K562 (cell line): ENCODE measurements around the gene HYAL3. TPM values are rescaled to one million over a fixed set of nuclear protein-coding genes. Genes with fewer than 3 reads are reported as not detected.
A peak's percentile ranks its signal among the peaks of the same experiment; 100 is the strongest.

Experiments used
- ATAC-seq: fragments of 200-7000 bp; cut with Tn5 transposase; 3 replicates; pipeline ENCODE4 v1.9.1; 2020; ENCODE audit warnings: moderate library complexity
- BruUV-seq: library from RNA; stranded (reverse); fragments of 400-500 nt; replicated peaks from 2 replicates; lab custom pipeline; 2021; lab: Mats Ljungman, UMichigan
- CTCF ChIA-PET: fragments of 300-600 bp; formaldehyde crosslinking; extraction: SDS; loops from one replicate; lab custom pipeline; 2021; ENCODE audit warnings: low intra/inter-chr PET ratio; lab: Yijun Ruan, JAX
- POLR2A ChIA-PET: fragments of 300-600, 350-650 bp; sonication (Branson Sonifier 250); formaldehyde crosslinking; extraction: SDS; loops from one replicate; lab custom pipeline; 2021; ENCODE audit warnings: antibody characterized with exemption, inconsistent platforms; lab: Yijun Ruan, JAX
- DNase-seq, 4 experiments: peaks; one replicate each; pipeline versions ENCODE4 v3.0.0 to v3.0.0-alpha.2; 2011 to 2018; ENCODE audit warnings: low spot score in 3 of 4, mixed read lengths in 3 of 4; ENCODE audit errors: extremely low read depth in 1 of 4
- FAIRE-seq: peaks from 2 replicates; lab custom pipeline; 2011; peaks lifted over from hg19 to GRCh38; lab: Jason Lieb, UNC
- H2AFZ ChIP-seq: 2 replicates; pipeline ENCODE4 v1.6.0; 2011; ENCODE audit warnings: low read depth, low read length, control low read depth, inconsistent platforms
- H3K27ac ChIP-seq: fragments of 200-600 bp; 3 replicates; pipeline ENCODE4 v1.8.0; 2011; ENCODE audit warnings: low read depth, mild to moderate bottlenecking, control low read depth, inconsistent platforms, low read length, moderate library complexity, mixed read lengths; ENCODE audit errors: extremely low read depth
- H3K27me3 ChIP-seq, 2 experiments: fragments of 300-600 bp in 1 of 2; 2 replicates in 1 of 2; 3 replicates in 1 of 2; pipeline versions ENCODE4 v1.6.0 to v1.8.0; 2011; ENCODE audit warnings: inconsistent platforms in 2 of 2, low read length in 2 of 2, mild to moderate bottlenecking in 1 of 2, mixed read lengths in 1 of 2, moderate library complexity in 1 of 2; ENCODE audit not compliant: control insufficient read depth in 2 of 2, insufficient read depth in 2 of 2
- H3K36me3 ChIP-seq: fragments of 300-600 bp; 3 replicates; pipeline ENCODE4 v1.8.0; 2011; ENCODE audit warnings: mild to moderate bottlenecking, low read length, inconsistent platforms; ENCODE audit not compliant: control insufficient read depth, insufficient read depth
- H3K4me1 ChIP-seq, 2 experiments: fragments of 200-600 bp in 1 of 2; replicated peaks in 1 of 2; 2 replicates in 1 of 2; 3 replicates in 1 of 2; pipeline versions ENCODE4 v1.5.1 to v1.8.0; 2011; ENCODE audit warnings: inconsistent platforms in 2 of 2, low read length in 2 of 2, mild to moderate bottlenecking in 1 of 2, mixed read lengths in 1 of 2, moderate library complexity in 1 of 2; ENCODE audit not compliant: control insufficient read depth in 2 of 2, insufficient read depth in 2 of 2
- H3K4me2 ChIP-seq: 2 replicates; pipeline ENCODE4 v1.6.1; 2011; ENCODE audit warnings: low read length, control low read depth, inconsistent platforms, mixed read lengths; ENCODE audit not compliant: insufficient read depth
- H3K4me3 ChIP-seq: fragments of 200-600 bp; sonication (generic), shearing (Covaris generic); 2 replicates; pipeline ENCODE4 v1.5.1; 2016; ENCODE audit warnings: control low read depth, inconsistent platforms
- H3K79me2 ChIP-seq: fragments of 200-600 bp; 3 replicates; pipeline ENCODE4 v1.8.0; 2011; ENCODE audit warnings: low read length, inconsistent platforms; ENCODE audit not compliant: control insufficient read depth, insufficient read depth
- H3K9ac ChIP-seq, 2 experiments: 2 replicates each; pipeline versions ENCODE4 v1.6.0 to v1.6.1; 2011; ENCODE audit warnings: low read depth in 2 of 2, low read length in 2 of 2, control low read depth in 1 of 2, inconsistent platforms in 1 of 2, mild to moderate bottlenecking in 1 of 2, mixed read lengths in 1 of 2; ENCODE audit not compliant: insufficient read depth in 1 of 2
- H3K9me1 ChIP-seq: one replicate; pipeline ENCODE4 v1.6.0; 2011; ENCODE audit warnings: inconsistent platforms, mild to moderate bottlenecking, low read length, moderate library complexity; ENCODE audit not compliant: control insufficient read depth, insufficient read depth
- H3K9me3 ChIP-seq: replicated peaks from 2 replicates; pipeline ENCODE4 v1.5.1; 2011; ENCODE audit warnings: low read depth, low read length, inconsistent platforms; ENCODE audit not compliant: control insufficient read depth, insufficient read depth
- H4K20me1 ChIP-seq: replicated peaks from 2 replicates; pipeline ENCODE4 v1.6.1; 2011; ENCODE audit warnings: low read length, inconsistent platforms, mixed read lengths; ENCODE audit not compliant: control insufficient read depth, insufficient read depth
- ATF1 ChIP-seq, 2 experiments: fragments of 450-650 bp in 1 of 2; IDR thresholded peaks; 2 replicates each; pipeline ENCODE4 v1.6.1; 2016; ENCODE audit warnings: missing compliant biosample characterization in 1 of 2, missing genetic modification characterization in 1 of 2
- CXXC5 ChIP-seq: fragments of 250-450 bp; sonication (Bioruptor Pico); IDR thresholded peaks from 2 replicates; pipeline ENCODE4 v1.8.0; 2022; ENCODE audit warnings: inconsistent platforms, mild to moderate bottlenecking, moderate library complexity
- FUS ChIP-seq: fragments of 200-400 bp; formaldehyde crosslinking; optimal IDR thresholded peaks from 2 replicates; pipeline ENCODE3; 2017; ENCODE audit warnings: low read depth, low read length
- HCFC1 ChIP-seq: IDR thresholded peaks from 2 replicates; pipeline ENCODE4 v1.6.1; 2012; ENCODE audit warnings: low read depth, low read length, improper control_type of control experiment
- MTA2 ChIP-seq: fragments of 450-650 bp; IDR thresholded peaks from 2 replicates; pipeline ENCODE4 v1.6.1; 2016; ENCODE audit warnings: low read depth
- NCOA4 ChIP-seq: fragments of 450-650 bp; IDR thresholded peaks from 2 replicates; pipeline ENCODE4 v1.6.1; 2018; ENCODE audit warnings: mild to moderate bottlenecking; ENCODE audit not compliant: partially characterized antibody
- NR2C2 ChIP-seq, 2 experiments: fragments of 200-800 bp in 1 of 2; sonication (Bioruptor generic) in 1 of 2; sonication (generic) in 1 of 2; formaldehyde crosslinking in 1 of 2; IDR thresholded peaks; 2 replicates each; pipeline versions ENCODE4 v1.6.1 to v1.8.0; 2016 to 2022; ENCODE audit warnings: mild to moderate bottlenecking in 1 of 2, missing compliant biosample characterization in 1 of 2, missing genetic modification characterization in 1 of 2, missing genetic modification reagents in 1 of 2
- SIX5 ChIP-seq, 2 experiments: IDR thresholded peaks; 2 replicates each; pipeline ENCODE4 v1.6.1; 2011; ENCODE audit warnings: low read length in 2 of 2, borderline replicate concordance in 1 of 2, low read depth in 1 of 2, mild to moderate bottlenecking in 1 of 2, moderate library complexity in 1 of 2; ENCODE audit not compliant: insufficient read depth in 1 of 2
- SUPT5H ChIP-seq: fragments of 450-650 bp; IDR thresholded peaks from 2 replicates; pipeline ENCODE4 v1.6.1; 2016
- TAF7 ChIP-seq: fragments of 450-650 bp; IDR thresholded peaks from 2 replicates; pipeline ENCODE4 v1.6.1; 2016; ENCODE audit warnings: missing genetic modification characterization, missing compliant biosample characterization
- TOE1 ChIP-seq, 2 experiments: fragments of 450-650 bp in 1 of 2; sonication (generic) in 1 of 2; formaldehyde crosslinking in 1 of 2; IDR thresholded peaks; 2 replicates each; pipeline versions ENCODE4 v1.7.1 to v1.8.0; 2016 to 2022; ENCODE audit warnings: borderline replicate concordance in 2 of 2, mild to moderate bottlenecking in 2 of 2, antibody characterized with exemption in 1 of 2, inconsistent platforms in 1 of 2, low read depth in 1 of 2, missing genetic modification reagents in 1 of 2, moderate library complexity in 1 of 2
- U2AF1 ChIP-seq: fragments of 200-400 bp; formaldehyde crosslinking; optimal IDR thresholded peaks from 2 replicates; pipeline ENCODE3; 2017; ENCODE audit warnings: mild to moderate bottlenecking, low read depth, low read length, moderate library complexity
- ZBTB1 ChIP-seq: sonication (generic); formaldehyde crosslinking; IDR thresholded peaks from 2 replicates; pipeline ENCODE4 v1.8.1; 2023; ENCODE audit warnings: missing genetic modification reagents, low read depth, mild to moderate bottlenecking, borderline replicate concordance
- ZEB2 ChIP-seq: fragments of 450-650 bp; IDR thresholded peaks from 2 replicates; pipeline ENCODE4 v1.6.1; 2016
- ZNF77 ChIP-seq: fragments of 250-450 bp; sonication (Bioruptor Pico); IDR thresholded peaks from 2 replicates; pipeline ENCODE4 v1.5.0; 2020
- WGBS: fragments of 100-300 bp; shearing (Covaris generic); methylation state at CpG from one replicate; pipeline ENCODE4 v1.1.6; 2016; ENCODE audit warnings: low coverage, mixed read lengths; ENCODE audit not compliant: insufficient coverage; ENCODE audit errors: missing lambda C conversion rate; 5-methylcytosine and 5-hydroxymethylcytosine counted together
- in situ Hi-C: fragments of 300-500 bp; cut with MboI; formaldehyde crosslinking; loops from 4 replicates; pipeline ENCODE4 v1.15.0; 2018; ENCODE audit warnings: inconsistent platforms, mixed read lengths
- intact Hi-C: fragments of 100-400 bp; cut with micrococcal nuclease; formaldehyde crosslinking; loops from 2 replicates; pipeline ENCODE4 v1.14.2; 2022
- polyA plus RNA-seq, 8 experiments: library from polyadenylated mRNA; depleted of rRNA in 4 of 8; stranded (reverse) in 5 of 8; unstranded in 3 of 8; fragments of >200 nt; fragmentation: Nextera tagmentation in 2 of 8; fragmentation: Illumina TruSeq in 1 of 8; extraction: Ambion mirVana in 2 of 8; extraction: Trizol in 1 of 8; gene quantifications; 2 replicates each; pipeline versions ENCODE4 v1.2.1 to v1.2.3, GENCODE V29; 2011 to 2014; ENCODE audit warnings: inconsistent platforms in 1 of 8, missing spikeins in 1 of 8
- total RNA-seq, 7 experiments: library from RNA; depleted of rRNA in 6 of 7; stranded (reverse); fragments of >200 nt in 6 of 7; fragmentation: Illumina TruSeq in 2 of 7; extraction: Trizol in 2 of 7; gene quantifications; 2 replicates each; pipeline versions ENCODE4 v1.2.1 to v1.2.3, GENCODE V29; 2011 to 2021; ENCODE audit warnings: low replicate concordance in 1 of 7
- TF ChIP-seq, protein P1 (sequence below): fragments of 450-650 bp; formaldehyde crosslinking; IDR thresholded peaks from 2 replicates; pipeline ENCODE4 v1.4.0; 2020; ENCODE audit warnings: mild to moderate bottlenecking, mixed read lengths

The HYAL3 gene
- total and polyA plus RNA-seq, 9 of the 15 experiments (the other 6 are each of a cell fraction or from before 2014, with no cell fraction given): 0.38 to 9.1 (median 6.8) TPM

DNA sequence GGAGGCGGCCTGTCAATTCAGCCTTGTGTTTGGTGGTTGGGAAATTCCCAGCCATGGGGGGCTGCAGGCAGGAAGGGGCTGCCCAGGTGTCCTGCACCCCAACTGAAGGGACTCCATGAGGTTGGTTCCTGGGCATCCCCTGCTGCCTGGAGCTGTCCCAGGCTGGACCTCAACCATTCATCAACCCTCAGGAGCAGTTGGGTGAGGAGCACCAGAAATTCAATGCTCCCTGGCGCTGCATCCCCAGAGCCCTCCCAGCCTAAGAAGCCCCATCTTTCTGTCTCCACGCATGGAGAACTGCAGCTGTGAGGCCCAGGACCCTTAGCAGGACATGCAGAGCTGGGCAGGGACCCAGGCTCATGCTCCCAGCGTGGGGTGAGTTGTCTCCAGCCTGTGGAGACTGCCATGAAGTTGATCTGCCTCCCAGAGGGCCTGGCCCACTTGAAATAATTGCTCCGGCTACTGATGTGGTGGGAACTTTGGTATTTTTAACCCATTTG, 38.2 kb downstream of the HYAL3 start:
- Histone ChIP-seq H3K27ac (peak overlapping the region; percentile 84; the same call in 2 of the 3 replicates), H3K4me1 (peaks cover 6 to 39% of the 10 kb centered on the region in 2 experiments; a peak in 4 of 5 replicates), H3K36me3 (peaks cover 21% of the 10 kb centered on the region; the same call in 2 of the 3 replicates)
- POLR2A ChIA-PET: interaction anchor here (0.6 to 1.4 kb wide), 5 partner anchors 14 to 537 kb away, joined by 3 to 5 read pairs (median 4); partner anchors contain the start of gene GMPPB
- TF ChIP-seq SUPT5H (no peak), ZBTB1 (CRISPR knock-in tag) (no peak), ZEB2 (no peak), FUS (no peak), NCOA4 (no peak), NR2C2 (CRISPR knock-in tag; IDR thresholded peaks at IDR 0.05) (no peak), NR2C2 (tag; IDR thresholded peaks at IDR 0.05) (no peak), U2AF1 (no peak), TAF7 (tag) (no peak), HCFC1 (no peak), SIX5 (IDR thresholded peaks at IDR 0.05; ENCODE audit: borderline replicate concordance in 1 of 2, insufficient read depth in 1 of 2, low read depth in 1 of 2, low read length in 2 of 2) (no peak), ZNF77 (no peak), MTA2 (no peak), ATF1 (CRISPR knock-in tag; IDR thresholded peaks at IDR 0.05) (no peak), ATF1 (tag; IDR thresholded peaks at IDR 0.05) (no peak), TOE1 (IDR thresholded peaks at IDR 0.05; ENCODE audit: borderline replicate concordance) (no peak), TOE1 (CRISPR knock-in tag; IDR thresholded peaks at IDR 0.05; ENCODE audit: borderline replicate concordance, low read depth) (no peak), CXXC5 (CRISPR knock-in tag) (no peak)
- TF ChIP-seq, protein P1, sequence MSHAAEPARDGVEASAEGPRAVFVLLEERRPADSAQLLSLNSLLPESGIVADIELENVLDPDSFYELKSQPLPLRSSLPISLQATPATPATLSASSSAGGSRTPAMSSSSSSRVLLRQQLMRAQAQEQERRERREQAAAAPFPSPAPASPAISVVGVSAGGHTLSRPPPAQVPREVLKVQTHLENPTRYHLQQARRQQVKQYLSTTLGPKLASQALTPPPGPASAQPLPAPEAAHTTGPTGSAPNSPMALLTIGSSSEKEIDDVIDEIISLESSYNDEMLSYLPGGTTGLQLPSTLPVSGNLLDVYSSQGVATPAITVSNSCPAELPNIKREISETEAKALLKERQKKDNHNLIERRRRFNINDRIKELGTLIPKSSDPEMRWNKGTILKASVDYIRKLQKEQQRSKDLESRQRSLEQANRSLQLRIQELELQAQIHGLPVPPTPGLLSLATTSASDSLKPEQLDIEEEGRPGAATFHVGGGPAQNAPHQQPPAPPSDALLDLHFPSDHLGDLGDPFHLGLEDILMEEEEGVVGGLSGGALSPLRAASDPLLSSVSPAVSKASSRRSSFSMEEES (CRISPR knock-in tag): no peak
- TF ChIP-seq, all 486 proteins: peak for 0
- CTCF ChIA-PET: interaction anchor here (0.9 to 1.4 kb wide), 2 partner anchors 12 to 91 kb away, joined by 3 to 7 read pairs; no protein-coding TSS in a partner anchor
- no peaks in the 10 kb centered on the region for H3K9me1 ChIP-seq
- FAIRE-seq (no peak), ATAC-seq (no peak), DNase-seq (no peak)
- H3K4me2 ChIP-seq: peak overlapping the region; percentile 82
- peaks cover 4% of the 10 kb centered on the region; the same call in 1 of the 2 replicates for H3K9me3 ChIP-seq
- H3K27me3 ChIP-seq: no peaks in the 10 kb centered on the region
- no peaks in the 10 kb centered on the region for H4K20me1 ChIP-seq
- no peak overlapping the region for H2AFZ ChIP-seq
- H3K9ac ChIP-seq: peak overlapping the region; percentile 73 to 94; a peak in 3 of 4 replicates
- BruUV-seq: no TSS peak
- in situ Hi-C loops (no loop called here), intact Hi-C loops (no loop called here)
- H3K4me3 ChIP-seq: peak overlapping the region; percentile 58; the same call in 1 of the 2 replicates
- H3K79me2 ChIP-seq: peaks cover 3% of the 10 kb centered on the region; the same call in 1 of the 3 replicates
- WGBS: 74% methylated on average over 3 of the region's 5 CpGs
